ENCODE measurements around the gene TALDO1. TPM values are rescaled to one million over a fixed set of nuclear protein-coding genes. Genes with fewer than 3 reads are reported as not detected.

The TALDO1 gene
- total and polyA plus RNA-seq, 2 donors (not counting 1 experiment from before 2014, with no cell fraction given), result 136 to 150 TPM

GRCh38 chr11:809287-810039 is 62.2 kb downstream of the TALDO1 start, which contains the start of gene RPLP2:
TSS of gene RPLP2 (plus strand) at chr11:809967. CDS start at chr11:810235, 268 bp downstream.
- Histone ChIP-seq H3K4me1 (ENCODE audit: control insufficient read depth, extremely low read depth, insufficient read depth, low read length) (peaks cover 13% of the 10 kb centered on the region), H3K27me3 (ENCODE audit: control insufficient read depth, insufficient read depth, low read length) (no peaks in the 10 kb centered on the region), H3K9ac (ENCODE audit: insufficient read depth, low read length) (peak within 1 kb of the TSS; percentile 99), H3K9me3 (ENCODE audit: control insufficient read depth, insufficient read depth, low read depth, low read length) (no peaks in the 10 kb centered on the region), H4K20me1 (ENCODE audit: control insufficient read depth, extremely low read depth, insufficient read depth, low read length) (no peaks in the 10 kb centered on the region), H3K4me3 (replicated peaks in 1 of 4; ENCODE audit: control extremely low read depth in 1 of 4, insufficient read depth in 1 of 4, low read depth in 3 of 4, low read length in 4 of 4) (peak within 1 kb of the TSS; percentile 78 to 98 (median 94)), H3K36me3 (ENCODE audit: control insufficient read depth, insufficient read depth, low read length) (peaks cover 24% of the 10 kb centered on the region), H3K79me2 (ENCODE audit: control insufficient read depth, insufficient read depth, low read length) (peaks cover 38% of the 10 kb centered on the region), H2AFZ (ENCODE audit: low read length) (peak within 1 kb of the TSS; percentile 94), H3K27ac (ENCODE audit: insufficient read depth, low read length) (peak within 1 kb of the TSS; percentile 96), H3K4me2 (ENCODE audit: extremely low read depth, insufficient read depth, low read length) (peak within 1 kb of the TSS; percentile 98)
- peak; percentile 96 to 98 for DNase-seq (ENCODE audit: low read depth in 2 of 2)
- no peak for TF ChIP-seq EZH2 (IDR thresholded peaks at IDR 0.05; ENCODE audit: low read length, missing control alignments)
- TF ChIP-seq, protein P1, sequence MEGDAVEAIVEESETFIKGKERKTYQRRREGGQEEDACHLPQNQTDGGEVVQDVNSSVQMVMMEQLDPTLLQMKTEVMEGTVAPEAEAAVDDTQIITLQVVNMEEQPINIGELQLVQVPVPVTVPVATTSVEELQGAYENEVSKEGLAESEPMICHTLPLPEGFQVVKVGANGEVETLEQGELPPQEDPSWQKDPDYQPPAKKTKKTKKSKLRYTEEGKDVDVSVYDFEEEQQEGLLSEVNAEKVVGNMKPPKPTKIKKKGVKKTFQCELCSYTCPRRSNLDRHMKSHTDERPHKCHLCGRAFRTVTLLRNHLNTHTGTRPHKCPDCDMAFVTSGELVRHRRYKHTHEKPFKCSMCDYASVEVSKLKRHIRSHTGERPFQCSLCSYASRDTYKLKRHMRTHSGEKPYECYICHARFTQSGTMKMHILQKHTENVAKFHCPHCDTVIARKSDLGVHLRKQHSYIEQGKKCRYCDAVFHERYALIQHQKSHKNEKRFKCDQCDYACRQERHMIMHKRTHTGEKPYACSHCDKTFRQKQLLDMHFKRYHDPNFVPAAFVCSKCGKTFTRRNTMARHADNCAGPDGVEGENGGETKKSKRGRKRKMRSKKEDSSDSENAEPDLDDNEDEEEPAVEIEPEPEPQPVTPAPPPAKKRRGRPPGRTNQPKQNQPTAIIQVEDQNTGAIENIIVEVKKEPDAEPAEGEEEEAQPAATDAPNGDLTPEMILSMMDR (conservative IDR thresholded peaks at IDR 0.05 in 1 of 2, IDR thresholded peaks at IDR 0.05 in 1 of 2; ENCODE audit: low read depth in 1 of 2, low read length in 2 of 2), result no peak

GRCh38 chr11:810040-810567 is 62.8 kb downstream of the TALDO1 start:
- Histone ChIP-seq H3K27me3 (ENCODE audit: control insufficient read depth, insufficient read depth, low read length) (no peaks in the 10 kb centered on the region), H3K9me3 (ENCODE audit: control insufficient read depth, insufficient read depth, low read depth, low read length) (no peaks in the 10 kb centered on the region), H3K4me1 (ENCODE audit: control insufficient read depth, extremely low read depth, insufficient read depth, low read length) (peaks cover 11% of the 10 kb centered on the region), H3K9ac (ENCODE audit: insufficient read depth, low read length) (peak overlapping the region; percentile 99), H3K79me2 (ENCODE audit: control insufficient read depth, insufficient read depth, low read length) (peaks cover 38% of the 10 kb centered on the region), H3K27ac (ENCODE audit: insufficient read depth, low read length) (peak overlapping the region; percentile 96), H4K20me1 (ENCODE audit: control insufficient read depth, extremely low read depth, insufficient read depth, low read length) (no peaks in the 10 kb centered on the region), H3K36me3 (ENCODE audit: control insufficient read depth, insufficient read depth, low read length) (peaks cover 24% of the 10 kb centered on the region), H2AFZ (ENCODE audit: low read length) (no peak overlapping the region), H3K4me3 (replicated peaks in 1 of 4; ENCODE audit: control extremely low read depth in 1 of 4, insufficient read depth in 1 of 4, low read depth in 3 of 4, low read length in 4 of 4) (peak overlapping the region; percentile 70 to 98 (median 86)), H3K4me2 (ENCODE audit: extremely low read depth, insufficient read depth, low read length) (peak overlapping the region; percentile 89)
- TF ChIP-seq EZH2 (IDR thresholded peaks at IDR 0.05; ENCODE audit: low read length, missing control alignments), result no peak
- TF ChIP-seq, protein P1 (conservative IDR thresholded peaks at IDR 0.05 in 1 of 2, IDR thresholded peaks at IDR 0.05 in 1 of 2; ENCODE audit: low read depth in 1 of 2, low read length in 2 of 2), result no peak
- DNase-seq (ENCODE audit: low read depth in 2 of 2), result no peak

DNA sequence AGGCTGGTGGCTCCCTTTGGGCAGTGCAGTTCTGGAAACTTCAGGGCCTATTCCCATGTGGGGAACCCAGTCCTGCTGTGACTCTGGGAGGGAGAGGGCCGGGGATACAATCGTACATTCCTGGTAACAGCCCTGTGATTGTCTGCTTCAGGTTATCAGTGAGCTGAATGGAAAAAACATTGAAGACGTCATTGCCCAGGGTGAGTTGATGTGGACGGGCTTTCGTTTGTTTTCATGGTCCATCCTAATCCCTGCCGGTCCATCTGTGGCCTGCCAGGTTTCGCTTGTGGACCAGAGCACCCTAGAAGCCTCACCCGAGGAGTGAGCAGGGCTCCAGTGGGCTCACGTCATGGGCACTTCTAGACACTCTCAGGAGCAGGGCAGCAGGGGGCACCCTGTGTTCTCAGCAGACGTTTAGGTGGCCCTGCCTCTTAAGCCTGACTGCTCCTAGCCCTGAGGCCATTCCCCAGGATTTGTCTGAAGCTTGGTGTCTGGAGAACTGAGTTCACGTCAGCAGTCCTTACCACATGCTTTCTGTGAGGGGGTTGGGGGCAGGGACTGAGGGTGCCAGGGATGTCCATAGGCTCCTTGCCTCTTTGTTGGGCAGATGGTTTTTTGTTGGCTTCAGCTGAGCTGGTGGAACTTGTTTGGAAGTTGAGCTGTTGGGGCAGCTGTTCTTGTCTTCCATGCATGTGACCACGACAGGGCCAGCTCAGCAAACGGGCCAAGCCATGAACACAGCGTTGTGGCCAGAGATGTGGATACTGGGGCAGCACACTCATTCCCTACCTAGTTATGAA is 64.4 kb downstream of the TALDO1 start:
- no peak for TF ChIP-seq EZH2 (IDR thresholded peaks at IDR 0.05; ENCODE audit: low read length, missing control alignments)
- TF ChIP-seq, protein P1 (conservative IDR thresholded peaks at IDR 0.05 in 1 of 2, IDR thresholded peaks at IDR 0.05 in 1 of 2; ENCODE audit: low read depth in 1 of 2, low read length in 2 of 2), result no peak
- Histone ChIP-seq H3K4me3 (replicated peaks in 1 of 4; ENCODE audit: control extremely low read depth in 1 of 4, insufficient read depth in 1 of 4, low read depth in 3 of 4, low read length in 4 of 4) (peak overlapping the region; percentile 70 to 98 (median 86)), H2AFZ (ENCODE audit: low read length) (no peak overlapping the region)

More for the DNA sequence above, 64.4 kb downstream of the TALDO1 start:
- Histone ChIP-seq H3K27me3 (ENCODE audit: control insufficient read depth, insufficient read depth, low read length) (no peaks in the 10 kb centered on the region), H3K36me3 (ENCODE audit: control insufficient read depth, insufficient read depth, low read length) (peaks cover 24% of the 10 kb centered on the region), H3K4me1 (ENCODE audit: control insufficient read depth, extremely low read depth, insufficient read depth, low read length) (peaks cover 11% of the 10 kb centered on the region), H3K9me3 (ENCODE audit: control insufficient read depth, insufficient read depth, low read depth, low read length) (no peaks in the 10 kb centered on the region), H4K20me1 (ENCODE audit: control insufficient read depth, extremely low read depth, insufficient read depth, low read length) (no peaks in the 10 kb centered on the region), H3K79me2 (ENCODE audit: control insufficient read depth, insufficient read depth, low read length) (peaks cover 38% of the 10 kb centered on the region), H3K4me2 (ENCODE audit: extremely low read depth, insufficient read depth, low read length) (peak overlapping the region; percentile 89), H3K9ac (ENCODE audit: insufficient read depth, low read length) (peak overlapping the region; percentile 13), H3K27ac (ENCODE audit: insufficient read depth, low read length) (peak overlapping the region; percentile 96)
- DNase-seq (ENCODE audit: low read depth in 2 of 2), result no peak
